Measurements from ENCODE around the gene STN1. TPM values are rescaled to one million over a fixed set of nuclear protein-coding genes. Genes with fewer than 3 reads are reported as not detected.
A peak's percentile ranks its signal among the peaks of the same experiment; 100 is the strongest.

The STN1 gene
- total RNA-seq, 1 donor from 2014 or later = 30.1 TPM

- intact Hi-C loops (cut with DNase I) = no loop called here
- no peak for DNase-seq (ENCODE audit: missing footprints)
- ATAC-seq = no peak
Measured at GRCh38 chr10:103879831-103880230, 38.2 kb downstream of the STN1 start.

- intact Hi-C loops (cut with DNase I) = no loop called here
- no peak for ATAC-seq
Measured at GRCh38 chr10:103879409-103879808, 38.6 kb downstream of the STN1 start.

DNA sequence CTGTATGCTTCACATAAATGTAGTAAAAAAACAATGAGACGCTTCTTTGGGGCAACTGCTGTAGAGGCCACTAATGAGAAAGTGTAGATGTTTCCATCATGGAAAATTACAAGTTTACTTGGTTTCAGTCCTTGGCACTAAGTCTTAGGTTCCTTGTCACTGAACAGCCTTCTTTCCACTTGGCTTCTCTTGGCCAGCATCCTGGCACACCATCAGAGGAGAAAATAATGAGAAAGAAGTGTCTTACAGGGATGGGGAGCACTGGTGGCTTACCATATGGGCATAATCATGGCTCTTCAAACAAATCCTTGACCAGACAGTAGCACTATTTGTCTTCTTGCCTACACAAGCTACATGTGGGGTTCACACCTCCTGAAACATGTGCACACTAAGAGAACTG lies 40.1 kb downstream of the STN1 start:
- ATAC-seq (no peak), DNase-seq (ENCODE audit: missing footprints) (no peak)
- intact Hi-C loops (cut with DNase I) = no loop called here

More at GRCh38 chr10:103879409-103879808, 38.6 kb downstream of the STN1 start:
- no peak for DNase-seq (ENCODE audit: missing footprints)

DNA sequence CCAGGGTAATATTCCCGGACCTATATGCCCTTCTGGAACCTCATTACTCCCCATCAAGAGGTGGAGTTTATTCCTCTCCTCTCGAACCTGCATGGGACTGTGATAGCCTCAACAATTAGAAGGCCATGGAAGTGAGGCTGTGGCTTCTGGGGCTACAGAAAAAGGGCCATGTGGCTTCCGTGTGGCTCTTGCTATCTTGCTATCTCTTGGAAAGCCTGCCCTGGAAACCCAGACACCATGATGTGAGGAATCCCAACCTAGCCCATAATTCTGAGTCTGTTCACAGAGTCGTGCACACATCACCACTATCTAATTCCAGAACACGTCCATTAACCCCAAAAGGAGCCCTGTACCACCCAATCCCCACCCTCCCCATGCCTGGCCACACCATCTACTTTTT lies 41.8 kb downstream of the STN1 start:
- intact Hi-C loops (cut with DNase I) = no loop called here
- ATAC-seq = no peak

GRCh38 chr10:103874730-103875129 lies 43.3 kb downstream of the STN1 start:
- DNase-seq (ENCODE audit: missing footprints) (no peak), ATAC-seq (no peak)
- intact Hi-C loops (cut with DNase I) = no loop called here

More for the DNA sequence above, 41.8 kb downstream of the STN1 start:
- no peak for DNase-seq (ENCODE audit: missing footprints)

- intact Hi-C loops (cut with DNase I) = no loop called here
- DNase-seq (ENCODE audit: missing footprints) (no peak), ATAC-seq (peak; percentile 14)
Measured at GRCh38 chr10:103872137-103872931, 45.6 kb downstream of the STN1 start.

DNA sequence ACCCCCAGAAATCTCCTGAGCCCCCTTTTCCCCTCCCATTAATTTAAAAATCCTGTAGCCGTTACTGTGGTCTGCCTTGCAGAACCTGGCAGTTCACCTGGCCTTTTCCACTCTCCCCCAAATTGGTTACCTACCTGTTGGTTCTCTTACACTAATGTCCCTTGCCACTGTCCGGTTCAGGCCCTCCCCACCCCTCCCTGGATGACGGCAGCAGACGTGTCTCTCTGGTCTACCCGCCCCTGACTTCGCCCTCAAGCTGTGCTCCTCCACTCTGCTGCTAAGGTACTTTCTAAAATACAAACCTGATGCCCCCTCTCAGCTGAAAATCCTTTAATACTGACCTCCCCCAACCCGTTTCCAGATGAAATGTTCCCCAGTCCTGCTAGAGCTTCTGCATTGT lies 47.0 kb downstream of the STN1 start:
- DNase-seq (ENCODE audit: missing footprints) (no peak), ATAC-seq (no peak)
- intact Hi-C loops (cut with DNase I) = no loop called here

DNA sequence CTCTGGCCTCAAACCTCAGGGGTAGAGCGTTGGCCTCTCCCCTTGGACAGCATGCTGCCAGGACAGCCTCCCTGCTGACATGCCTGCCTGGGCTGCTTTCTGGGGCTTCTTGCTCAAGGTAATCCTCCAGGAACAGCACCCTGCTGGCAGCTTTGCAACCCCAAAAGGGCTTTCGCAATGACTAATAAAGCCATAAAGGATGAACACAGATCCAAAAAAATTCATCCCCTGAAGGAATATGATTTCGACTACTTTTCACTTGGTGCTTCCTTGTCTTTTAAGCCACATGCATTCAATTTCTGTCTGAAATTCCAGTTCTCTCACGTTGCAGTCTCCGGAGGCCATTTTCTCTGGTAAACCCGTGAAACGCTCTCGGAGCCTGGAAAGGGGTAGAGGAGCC lies 47.5 kb downstream of the STN1 start:
- DNase-seq (ENCODE audit: missing footprints) (no peak), ATAC-seq (no peak)
- intact Hi-C loops (cut with DNase I) = no loop called here

GRCh38 chr10:103869336-103869735 lies 48.6 kb downstream of the STN1 start:
- intact Hi-C loops (cut with DNase I) = no loop called here
- DNase-seq (ENCODE audit: missing footprints) (no peak), ATAC-seq (no peak)

DNA sequence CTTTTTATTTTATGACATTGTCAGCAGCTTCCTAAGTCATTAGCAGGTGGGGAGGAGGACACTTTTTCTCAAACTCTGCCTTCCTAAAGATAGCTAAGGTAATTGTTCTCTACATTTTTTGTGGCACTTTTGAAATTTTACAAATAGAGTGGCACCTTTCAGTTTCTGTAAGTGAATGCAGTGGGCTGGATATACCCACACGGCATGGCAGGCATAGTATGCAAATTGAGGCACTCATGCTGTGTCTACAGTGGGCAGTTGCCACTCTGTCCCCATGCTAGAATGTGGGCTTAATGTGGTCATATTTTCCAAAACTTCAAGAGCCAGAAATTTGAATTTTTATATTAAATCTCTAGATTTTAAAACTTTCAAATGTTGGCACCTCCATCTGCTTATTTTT lies 49.8 kb downstream of the STN1 start:
- ATAC-seq (no peak), DNase-seq (ENCODE audit: missing footprints) (no peak)
- intact Hi-C loops (cut with DNase I) = no loop called here

DNA sequence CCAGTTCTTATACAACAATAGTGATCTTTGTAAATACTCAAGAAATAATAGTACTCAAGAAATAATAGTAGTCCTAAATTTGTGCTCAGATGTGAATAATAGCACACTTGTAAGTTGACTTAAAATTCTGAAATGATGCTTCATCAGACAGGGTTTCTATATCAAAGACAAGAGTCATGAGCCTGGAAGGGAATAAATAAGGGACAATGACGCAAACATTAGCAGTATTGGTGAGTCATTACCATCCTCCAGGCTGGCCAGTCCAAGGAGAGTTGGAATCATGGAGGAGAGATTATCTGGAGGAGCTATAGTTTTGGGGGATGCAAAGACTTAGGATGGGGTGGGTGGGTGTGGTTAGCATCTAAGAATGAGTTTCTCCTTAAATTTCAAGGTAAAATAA lies 56.5 kb downstream of the STN1 start:
- DNase-seq (ENCODE audit: missing footprints) = no peak
- ATAC-seq = no peak
- intact Hi-C loops (cut with DNase I) = no loop called here

DNA sequence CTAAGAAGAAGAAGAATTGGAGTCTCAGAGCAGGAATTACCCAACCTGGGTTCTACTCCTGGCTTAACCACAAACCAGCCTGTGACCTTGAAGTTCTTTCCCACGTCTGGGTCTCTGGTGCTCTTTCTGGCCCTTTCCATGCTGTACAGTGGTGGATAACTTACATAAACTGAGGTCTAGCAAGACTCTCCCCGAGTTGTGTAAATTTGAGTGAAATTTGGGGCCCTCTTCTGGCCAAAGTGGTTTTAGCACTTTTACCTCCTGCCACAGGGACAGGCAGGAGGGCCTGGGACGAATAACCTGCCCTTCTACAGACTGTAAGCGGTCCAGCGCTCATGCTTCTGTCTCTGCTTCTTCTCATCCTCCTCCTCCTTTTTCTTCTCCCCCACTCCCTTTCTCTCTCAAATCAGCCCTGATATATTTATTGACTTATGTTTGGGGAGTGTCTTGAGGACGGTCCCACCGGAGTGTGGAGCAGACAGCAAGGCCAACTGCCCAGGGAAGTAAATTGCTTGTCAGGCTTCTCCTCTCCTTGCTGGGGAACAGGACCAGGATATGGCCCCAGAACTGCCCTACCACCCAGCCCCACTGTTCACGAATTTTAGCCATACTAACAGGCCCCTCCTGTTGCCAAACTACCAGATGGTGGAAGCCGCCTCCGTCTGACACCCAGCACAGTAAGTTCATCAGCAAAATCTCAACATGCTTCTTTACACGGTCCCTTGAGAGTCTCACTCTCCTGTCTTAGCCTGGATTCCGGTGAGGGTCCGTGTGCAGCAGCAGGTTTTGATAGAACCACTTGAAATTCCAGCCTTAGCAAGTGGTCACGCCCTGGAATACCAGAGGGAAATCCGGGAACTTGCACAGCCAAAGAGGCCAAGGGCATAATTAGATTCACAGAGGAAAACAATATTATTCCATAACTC lies 58.6 kb downstream of the STN1 start:
- intact Hi-C loops (cut with DNase I) = loop anchor here (1.0 kb wide), 1 partner anchor 146 kb away; no protein-coding TSS in a partner anchor
- DNase-seq (ENCODE audit: missing footprints) = no peak
- peak; percentile 68 for ATAC-seq

- DNase-seq (ENCODE audit: missing footprints) (no peak), ATAC-seq (no peak)
- intact Hi-C loops (cut with DNase I) = no loop called here
Measured at GRCh38 chr10:103858360-103858759, 59.6 kb downstream of the STN1 start.

DNA sequence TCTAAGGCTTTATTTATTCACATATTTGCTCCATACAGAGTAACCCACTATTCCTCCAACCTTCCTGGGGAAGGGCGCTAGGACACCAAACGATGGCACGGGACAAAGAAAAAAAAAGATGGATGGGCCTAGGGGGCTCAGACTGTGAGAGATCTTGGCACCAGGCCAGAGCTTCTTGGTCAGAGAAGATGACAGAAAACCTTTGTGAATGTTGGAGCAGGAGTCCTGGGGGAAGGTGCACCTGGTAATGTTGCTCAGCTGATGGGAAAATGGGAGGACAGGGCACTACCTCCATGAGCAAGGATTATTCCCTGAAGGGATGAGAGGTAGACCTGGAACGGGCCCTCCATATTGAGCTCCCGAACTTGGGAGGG lies 61.2 kb downstream of the STN1 start:
- DNase-seq (ENCODE audit: missing footprints) = no peak
- intact Hi-C loops (cut with DNase I) = no loop called here
- ATAC-seq = no peak

DNA sequence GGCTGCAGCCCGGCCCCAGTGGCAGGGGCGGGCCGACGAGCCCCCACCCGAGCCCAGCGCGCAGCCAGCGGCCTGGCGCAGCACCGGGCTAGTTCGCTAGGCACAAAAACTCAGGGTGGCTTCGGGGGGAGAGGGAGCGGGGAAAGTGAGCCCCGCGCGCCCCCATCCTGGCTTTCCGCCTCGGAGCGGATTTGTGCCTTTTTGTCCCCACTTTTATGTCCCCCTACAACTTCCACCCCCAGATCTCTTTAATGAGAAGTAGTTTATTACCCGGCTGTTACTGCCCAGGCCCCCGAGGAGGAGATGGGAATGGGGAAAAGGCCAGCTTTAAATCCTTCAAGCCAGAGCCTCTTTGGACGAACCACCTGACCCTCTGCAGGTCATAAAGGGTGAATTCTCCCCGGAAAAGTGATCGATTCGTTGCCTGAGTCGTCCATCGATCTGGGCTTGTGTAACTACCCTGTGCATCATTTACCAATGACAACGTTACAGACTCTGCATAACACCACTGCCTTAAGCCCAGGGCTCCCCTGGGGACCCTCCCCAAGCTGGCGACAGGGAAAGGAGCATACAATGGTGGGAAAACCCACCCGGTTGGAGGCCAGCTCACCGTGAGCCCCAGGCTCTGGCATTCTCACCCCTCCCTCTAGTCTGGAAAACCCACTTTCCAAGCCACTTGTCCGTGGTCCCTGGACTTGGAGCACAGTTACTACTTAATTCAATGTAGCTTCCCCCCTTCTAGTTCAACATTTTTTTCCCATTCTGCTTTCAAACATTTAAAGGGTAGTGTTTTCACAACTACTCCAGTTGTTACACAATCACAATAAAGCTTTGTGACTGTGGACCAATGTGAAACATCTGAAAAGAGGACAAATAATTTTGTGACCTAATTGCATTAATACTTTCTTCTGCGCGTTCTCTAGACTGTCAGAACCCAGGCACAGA lies 61.9 kb downstream of the STN1 start:
- DNase-seq (ENCODE audit: missing footprints) = no peak
- ATAC-seq = no peak
- intact Hi-C loops (cut with DNase I) = loop anchor here (1.0 kb wide), 1 partner anchor 143 kb away; no protein-coding TSS in a partner anchor

- DNase-seq (ENCODE audit: missing footprints) = no peak
- intact Hi-C loops (cut with DNase I) = loop anchor here (1.0 kb wide), 1 partner anchor 142 kb away; no protein-coding TSS in a partner anchor
- peak; percentile 18 for ATAC-seq
Measured at GRCh38 chr10:103855424-103855823, 62.6 kb downstream of the STN1 start, which contains the start of gene SH3PXD2A. Gene SH3PXD2A (minus strand): TSS chr10:103855576. CDS start chr10:103855266, 310 bp downstream.

GRCh38 chr10:103854686-103855391 lies 63.1 kb downstream of the STN1 start:
- no peak for DNase-seq (ENCODE audit: missing footprints)
- intact Hi-C loops (cut with DNase I) = loop anchor here (1.0 to 5.0 kb wide), 3 partner anchors 38 to 142 kb away; no protein-coding TSS in a partner anchor
- peak; percentile 19 for ATAC-seq

GRCh38 chr10:103854265-103854685 lies 63.7 kb downstream of the STN1 start:
- DNase-seq (ENCODE audit: missing footprints) (no peak), ATAC-seq (no peak)
- intact Hi-C loops (cut with DNase I) = loop anchor here (5.0 kb wide), 2 partner anchors 37 to 82 kb away; no protein-coding TSS in a partner anchor

All from Right ventricle myocardium inferior (tissue), 1 donor.